ENCODE data around the gene FASTKD3.

GRCh38 chr5:7867260-7867659, 1.6 kb downstream of the FASTKD3 start:
- TF ChIP-seq CTCF (IDR thresholded peaks at IDR 0.05; ENCODE audit: low read depth, low read length, missing input control) (no peak), ZBTB33 (IDR thresholded peaks at IDR 0.05) (no peak), RAD21 (IDR thresholded peaks at IDR 0.05) (no peak), SP1 (IDR thresholded peaks at IDR 0.05) (no peak), EGR1 (IDR thresholded peaks at IDR 0.05; ENCODE audit: low read depth in 2 of 2) (no peak), MAX (IDR thresholded peaks at IDR 0.05) (no peak), TAF1 (conservative IDR thresholded peaks at IDR 0.05) (no peak), ATF3 (IDR thresholded peaks at IDR 0.05) (no peak), YY1 (IDR thresholded peaks at IDR 0.05) (no peak), REST (IDR thresholded peaks at IDR 0.05) (no peak), JUND (IDR thresholded peaks at IDR 0.05) (no peak), HNF4A (conservative IDR thresholded peaks at IDR 0.05) (peak; percentile 47 to 51)
